ENCODE results near the gene PYHIN1. TPM values are rescaled to one million over a fixed set of nuclear protein-coding genes. Genes with fewer than 3 reads are reported as not detected.

PYHIN1 gene
- total RNA-seq, 4 donors from 2014 or later, result 0.84 to 2.0 (median 1.2) TPM; not detected in 1

GRCh38 chr1:158969855-158970254, 38.5 kb downstream of the PYHIN1 start:
- 44 to 86% methylated on average over 1 of the region's 1 CpG for WGBS, 2 donors (ENCODE audit: low coverage in 1 of 2)

GRCh38 chr1:158972841-158973240, 41.5 kb downstream of the PYHIN1 start:
- no peak overlapping the region for H3K27ac ChIP-seq
- no peaks in the 10 kb centered on the region for H3K9me3 ChIP-seq
- no peak for ATAC-seq
- H3K36me3 ChIP-seq, result no peaks in the 10 kb centered on the region
- no peaks in the 10 kb centered on the region for H3K4me1 ChIP-seq
- no peak overlapping the region for H3K4me3 ChIP-seq
- TF ChIP-seq CTCF (IDR thresholded peaks at IDR 0.05) (no peak), POLR2A (IDR thresholded peaks at IDR 0.05) (no peak), POLR2AphosphoS5 (IDR thresholded peaks at IDR 0.05) (no peak), EP300 (IDR thresholded peaks at IDR 0.05) (no peak)
- no peaks in the 10 kb centered on the region for H3K27me3 ChIP-seq

More at GRCh38 chr1:158969855-158970254, 38.5 kb downstream of the PYHIN1 start:
- no peaks in the 10 kb centered on the region for H3K4me1 ChIP-seq
- H3K27me3 ChIP-seq, result no peaks in the 10 kb centered on the region
- peaks cover 0 to 5% (median 0%) of the 10 kb centered on the region in 3 donors for H3K9me3 ChIP-seq
- no peak overlapping the region for H3K27ac ChIP-seq
- TF ChIP-seq CTCF (IDR thresholded peaks at IDR 0.05) (no peak), POLR2AphosphoS5 (IDR thresholded peaks at IDR 0.05) (no peak), EP300 (IDR thresholded peaks at IDR 0.05) (no peak), POLR2A (IDR thresholded peaks at IDR 0.05) (no peak)
- H3K36me3 ChIP-seq, result no peaks in the 10 kb centered on the region
- ATAC-seq, result no peak
- H3K4me3 ChIP-seq, result no peak overlapping the region

GRCh38 chr1:158976219-158976618, 44.9 kb downstream of the PYHIN1 start:
- no peaks in the 10 kb centered on the region for H3K9me3 ChIP-seq
- TF ChIP-seq POLR2AphosphoS5 (IDR thresholded peaks at IDR 0.05), result no peak
- TF ChIP-seq CTCF (IDR thresholded peaks at IDR 0.05), result no peak
- no peak for TF ChIP-seq POLR2A (IDR thresholded peaks at IDR 0.05)
- no peak for TF ChIP-seq EP300 (IDR thresholded peaks at IDR 0.05)
- H3K4me3 ChIP-seq, result no peak overlapping the region
- no peak for ATAC-seq
- H3K36me3 ChIP-seq, result no peaks in the 10 kb centered on the region
- H3K27me3 ChIP-seq, result no peaks in the 10 kb centered on the region
- 0 to 35% methylated on average over 1 to 4 of the region's 4 CpGs for WGBS, 2 donors (ENCODE audit: low coverage in 1 of 2)
- no peak overlapping the region for H3K27ac ChIP-seq
- H3K4me1 ChIP-seq, result no peaks in the 10 kb centered on the region

DNA sequence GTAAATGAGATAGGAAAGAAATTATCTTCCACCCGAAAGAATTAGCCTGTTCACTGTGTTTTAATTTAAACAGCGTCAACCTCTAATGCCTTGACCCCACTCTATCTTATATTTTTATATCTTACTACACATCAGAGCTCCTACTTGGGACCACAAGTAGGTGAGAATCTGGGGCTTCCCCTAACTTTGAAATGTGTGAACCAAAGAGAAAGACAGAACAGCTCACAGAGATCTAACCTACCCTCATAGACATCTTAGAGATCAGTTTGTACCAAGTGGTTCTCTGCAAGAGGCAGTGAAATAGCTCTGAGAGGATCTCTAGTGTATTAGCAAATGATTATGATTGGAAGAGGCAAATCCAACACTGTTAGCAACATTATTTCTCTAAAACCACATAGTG, 47.4 kb downstream of the PYHIN1 start:
- ATAC-seq, result no peak
- 38 to 50% methylated on average over 2 of the region's 2 CpGs for WGBS, 2 donors (ENCODE audit: low coverage in 1 of 2)
- H3K4me1 ChIP-seq, result no peaks in the 10 kb centered on the region
- no peaks in the 10 kb centered on the region for H3K27me3 ChIP-seq
- no peaks in the 10 kb centered on the region for H3K36me3 ChIP-seq
- H3K27ac ChIP-seq, result no peak overlapping the region
- H3K9me3 ChIP-seq, result peaks cover 0 to 8% (median 0%) of the 10 kb centered on the region in 3 donors
- H3K4me3 ChIP-seq, result no peak overlapping the region
- TF ChIP-seq POLR2AphosphoS5 (IDR thresholded peaks at IDR 0.05), result no peak

GRCh38 chr1:158979229-158979628, 47.9 kb downstream of the PYHIN1 start:
- H3K27me3 ChIP-seq, result no peaks in the 10 kb centered on the region
- H3K36me3 ChIP-seq, result no peaks in the 10 kb centered on the region
- H3K9me3 ChIP-seq, result peaks cover 0 to 8% (median 0%) of the 10 kb centered on the region in 3 donors
- 33 to 44% methylated on average over 1 of the region's 1 CpG for WGBS, 2 donors (ENCODE audit: low coverage in 1 of 2)
- ATAC-seq, result no peak
- TF ChIP-seq EP300 (IDR thresholded peaks at IDR 0.05) (no peak), CTCF (IDR thresholded peaks at IDR 0.05) (no peak), POLR2A (IDR thresholded peaks at IDR 0.05) (no peak), POLR2AphosphoS5 (IDR thresholded peaks at IDR 0.05) (no peak)
- no peak overlapping the region for H3K27ac ChIP-seq
- H3K4me1 ChIP-seq, result no peaks in the 10 kb centered on the region
- no peak overlapping the region for H3K4me3 ChIP-seq

All from gastroesophageal sphincter (tissue), 4 donors.